C1 segment of cervical spinal cord (tissue), 14 donors: ENCODE results near the gene LYPD6B.

Experiments used
- DNase-seq, 14 donors: peaks; one replicate each; lab custom pipeline; 2025; lab: John Stamatoyannopoulos, UW

LYPD6B gene

GRCh38 chr2:149038442-149039212, at the start of gene LYPD6B:
Gene LYPD6B (plus strand): TSS chr2:149038699. CDS start chr2:149130949, 92,250 bp downstream.
- DNase-seq = no peak

GRCh38 chr2:148989882-148990493, 48.5 kb upstream of the LYPD6B start:
- peak in 6 of 14 donors; percentile 19 to 84 (median 32) for DNase-seq

GRCh38 chr2:148990968-148991367, 47.5 kb upstream of the LYPD6B start:
- no peak for DNase-seq

DNA sequence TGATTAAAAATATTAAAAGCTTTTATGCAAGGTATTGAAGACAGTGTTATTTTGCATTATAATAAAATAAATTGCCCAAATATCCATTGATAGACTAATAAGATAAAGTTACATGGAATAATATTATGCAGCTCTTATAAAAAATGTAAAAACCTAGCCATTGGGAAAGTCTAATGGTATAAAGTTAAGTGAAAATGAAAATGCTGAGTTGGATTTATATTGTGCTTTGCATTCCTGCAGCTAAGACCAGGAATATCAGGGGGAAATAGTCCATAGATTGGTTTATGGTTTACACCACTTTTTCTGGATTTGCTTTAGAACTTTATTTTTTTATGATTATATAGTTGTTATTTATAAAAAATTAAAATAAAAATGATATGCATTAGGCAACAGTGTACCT, 46.1 kb upstream of the LYPD6B start:
- no peak for DNase-seq

GRCh38 chr2:148993351-148993750, 45.1 kb upstream of the LYPD6B start:
- DNase-seq = no peak

- no peak for DNase-seq
These were observed 44.2 kb upstream of the LYPD6B start for GRCh38 chr2:148994341-148994740.

DNA sequence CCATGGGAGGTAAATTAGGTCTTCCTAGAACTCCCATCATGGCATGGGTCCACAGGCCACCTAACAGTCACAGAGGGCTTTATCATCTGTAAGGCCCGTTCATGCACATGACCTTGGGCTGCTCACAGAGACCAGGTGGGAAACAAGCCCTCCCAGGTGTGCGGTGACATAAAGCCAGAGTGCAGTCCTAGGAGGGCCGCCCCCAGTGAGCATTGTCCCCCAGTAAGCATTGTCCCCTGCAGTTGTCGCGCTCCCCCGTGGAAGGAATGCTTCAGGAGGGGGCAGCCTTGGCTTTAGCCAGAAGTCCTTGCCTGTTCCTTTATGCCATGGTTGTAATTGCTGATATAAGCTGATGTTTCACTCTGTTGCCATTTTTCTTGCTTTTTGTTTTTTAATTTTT, 41.7 kb upstream of the LYPD6B start:
- DNase-seq = no peak

- peak in 2 of 14 donors; percentile 37 to 94 for DNase-seq
These were observed 40.2 kb upstream of the LYPD6B start for GRCh38 chr2:148998165-148998830.

DNA sequence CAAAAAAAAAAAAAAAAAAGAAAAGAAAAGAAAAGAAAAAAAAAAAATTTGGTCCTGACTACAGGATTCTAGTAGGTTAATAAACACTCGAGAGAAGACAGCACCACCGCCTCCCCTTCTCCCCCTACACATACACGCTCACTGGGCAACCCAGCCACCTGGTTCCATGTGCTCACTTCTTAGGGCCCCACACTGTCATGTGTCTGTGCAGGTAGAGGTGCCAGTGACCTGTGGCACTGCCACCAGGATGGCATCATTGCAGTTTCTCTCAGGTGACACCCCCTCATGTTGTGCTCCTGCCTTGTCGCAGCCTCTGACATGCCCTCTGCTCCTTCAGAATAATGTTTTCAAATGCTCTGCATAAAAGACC, 39.7 kb upstream of the LYPD6B start:
- no peak for DNase-seq

DNA sequence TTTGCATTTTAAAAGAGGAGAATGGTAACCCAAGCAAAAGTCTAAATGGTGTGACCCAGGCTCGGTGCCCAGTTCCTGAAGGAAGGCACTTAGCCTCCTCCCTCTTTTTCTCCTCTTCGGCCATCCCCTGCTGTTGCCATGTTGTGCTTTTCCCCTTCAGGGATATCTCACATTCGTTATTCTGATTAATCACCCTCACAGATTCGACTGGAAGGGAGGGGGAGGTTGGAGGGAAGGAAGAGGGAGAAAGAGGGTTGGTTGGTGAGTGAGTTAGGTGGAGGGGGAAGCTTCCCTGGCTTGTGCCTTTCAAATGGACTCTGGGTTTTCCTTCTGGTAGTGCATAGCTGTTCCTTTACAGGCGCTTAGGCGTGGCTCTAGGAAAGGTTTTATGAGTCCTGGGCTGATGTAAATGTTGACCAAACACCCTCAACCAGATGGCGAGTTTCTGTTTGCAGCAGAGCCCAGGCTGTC, 39.0 kb upstream of the LYPD6B start:
- DNase-seq = peak in 1 of 14 donors; percentile 27

- DNase-seq = peak in 1 of 14 donors; percentile 10
These were observed 38.2 kb upstream of the LYPD6B start for GRCh38 chr2:149000158-149000938.

- peak in 1 of 14 donors; percentile 84 for DNase-seq
These were observed 37.0 kb upstream of the LYPD6B start for GRCh38 chr2:149001496-149001895.

DNA sequence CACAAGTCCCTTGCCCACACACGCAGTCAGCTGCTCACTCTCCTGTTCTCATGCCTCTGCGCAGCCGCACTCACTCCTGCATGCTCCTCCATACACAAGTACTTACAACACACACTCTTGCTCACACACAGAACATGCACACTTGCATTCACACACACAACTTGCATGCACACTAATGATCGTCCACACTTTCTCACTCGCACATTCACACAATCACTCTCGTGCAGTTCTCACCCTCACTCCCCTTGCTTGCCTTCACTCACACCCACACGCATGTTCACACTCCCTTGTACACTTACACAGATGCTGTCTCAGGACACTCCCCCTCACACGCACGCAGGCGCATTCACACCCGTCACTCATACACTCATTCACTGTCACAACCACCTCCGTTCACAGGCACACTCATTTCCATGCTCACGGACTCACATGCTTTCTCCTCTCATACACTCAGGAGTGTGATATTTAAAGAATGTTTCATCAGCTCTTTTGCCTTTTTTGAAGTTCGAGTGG, 36.1 kb upstream of the LYPD6B start:
- no peak for DNase-seq

DNA sequence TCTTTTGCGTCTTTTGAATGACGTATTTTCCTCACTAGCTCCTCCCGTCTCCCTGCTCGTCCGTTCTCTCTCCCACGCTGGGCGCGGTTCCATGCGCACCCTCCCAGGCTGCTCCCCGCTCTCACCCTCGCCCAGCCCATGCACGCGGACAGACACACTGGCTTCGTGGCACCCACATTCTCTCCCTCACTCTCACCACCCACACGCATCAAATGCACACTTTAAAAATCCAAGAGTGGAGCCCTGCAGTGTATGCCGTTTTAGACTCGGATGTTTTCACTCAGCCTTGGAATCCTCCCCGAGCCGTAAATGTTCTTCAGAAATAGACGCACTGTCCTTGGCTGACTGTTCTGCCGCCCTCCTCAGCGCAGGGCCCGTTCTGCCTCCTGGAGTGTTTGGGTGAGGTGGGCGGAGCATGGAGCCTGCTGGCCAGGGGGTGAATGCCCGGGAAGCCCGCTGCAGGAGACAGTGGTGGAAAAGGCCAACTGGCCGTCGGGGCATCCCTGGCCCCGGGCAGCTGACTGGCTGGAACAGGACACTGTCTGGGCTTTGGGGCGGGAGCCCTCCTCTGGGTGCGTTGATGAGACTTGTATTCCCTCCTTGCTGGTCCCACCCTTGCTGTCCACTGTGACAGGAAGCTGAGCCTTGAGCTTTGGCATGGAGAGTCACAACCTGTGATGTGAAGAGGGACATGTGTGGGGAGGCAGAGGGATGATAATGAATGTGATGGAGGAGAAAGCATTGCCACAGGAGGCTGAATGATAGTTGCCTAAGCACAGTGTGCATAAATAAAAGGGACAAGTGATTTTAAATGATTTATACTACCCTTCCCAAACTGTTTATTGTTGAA, 35.4 kb upstream of the LYPD6B start:
- DNase-seq = peak in 1 of 14 donors; percentile 65

GRCh38 chr2:149004836-149005235, 33.7 kb upstream of the LYPD6B start:
- DNase-seq = no peak

GRCh38 chr2:149005471-149006077, 32.9 kb upstream of the LYPD6B start:
- no peak for DNase-seq

- DNase-seq = no peak
These were observed 31.5 kb upstream of the LYPD6B start for GRCh38 chr2:149006883-149007543.

DNA sequence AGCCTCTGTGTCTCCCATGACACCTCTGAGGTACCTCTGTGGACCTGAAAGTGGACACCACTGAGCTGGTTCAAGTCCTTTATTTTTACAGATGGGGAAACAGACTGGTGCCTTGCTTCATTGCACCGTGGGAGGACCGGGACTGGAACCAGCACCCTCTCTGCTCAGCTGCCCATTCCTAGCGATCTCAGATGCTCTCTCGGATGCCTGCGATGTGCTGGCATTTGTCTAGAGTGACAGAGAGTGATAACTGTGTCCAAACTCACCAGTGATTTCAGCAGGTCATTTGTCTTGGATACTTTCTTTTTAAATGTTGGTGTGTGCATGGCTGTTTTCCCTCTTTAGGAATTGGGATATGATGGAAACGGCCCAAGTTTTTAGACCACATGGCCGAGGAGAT, 30.1 kb upstream of the LYPD6B start:
- DNase-seq = no peak
